Ovary (tissue), 9 donors: ENCODE data around the gene CENPB. TPM values are rescaled to one million over a fixed set of nuclear protein-coding genes. Genes with fewer than 3 reads are reported as not detected.

Experiments
- DNase-seq, 5 donors: peaks; one replicate each; pipeline ENCODE4 v3.0.0-alpha.2; 2019 to 2020
- H3K27ac ChIP-seq, 2 donors: fragments of 200-600 bp; one replicate each; pipeline versions ENCODE4 v1.5.1 to v1.8.0; 2019 to 2022
- H3K27me3 ChIP-seq: fragments of 200-600 bp; one replicate; pipeline ENCODE4 v1.8.0; 2022
- H3K36me3 ChIP-seq: fragments of 200-600 bp; sonication (generic); one replicate; pipeline ENCODE4 v1.5.1; 2019
- H3K4me1 ChIP-seq: one replicate; pipeline ENCODE4 v1.8.1; 2013; ENCODE audit warnings: mild to moderate bottlenecking, moderate library complexity; ENCODE audit not compliant: insufficient read depth
- H3K4me3 ChIP-seq: fragments of 200-600 bp; sonication (generic); one replicate; pipeline ENCODE4 v1.5.1; 2017
- H3K9me3 ChIP-seq, 2 donors: fragments of 200-600 bp in 1 of 2; sonication (generic) in 1 of 2; one replicate each; pipeline versions ENCODE4 v1.5.1 to v1.8.1; 2013 to 2019; ENCODE audit warnings: mild to moderate bottlenecking in 1 of 2, moderate library complexity in 1 of 2
- EP300 ChIP-seq: sonication (generic); formaldehyde crosslinking; IDR thresholded peaks from one replicate; pipeline ENCODE4 v1.6.1; 2017; ENCODE audit warnings: antibody characterized with exemption
- POLR2A ChIP-seq: fragments of 450-650 bp; IDR thresholded peaks from one replicate; pipeline ENCODE4 v1.6.1; 2017; ENCODE audit warnings: antibody characterized with exemption, mild to moderate bottlenecking, moderate library complexity
- WGBS, 3 donors: extraction: QIAGEN DNeasy Blood & Tissue Kit in 1 of 3; methylation state at CpG; one replicate each; pipeline versions ENCODE4 v1.1.5 to v1.1.7; 2013 to 2017; 5-methylcytosine and 5-hydroxymethylcytosine counted together
- intact Hi-C, 4 donors: fragments of 100-400 bp; cut with DNase I; formaldehyde crosslinking; loops; one replicate each; pipeline versions ENCODE4 v1.11.0 to v1.15.1; 2022 to 2023
- polyA plus RNA-seq, 2 donors: library from polyadenylated mRNA; stranded (reverse); fragments of 200-250 nt in 1 of 2; fragments of 350-450 nt in 1 of 2; fragmentation: Illumina TruSeq in 1 of 2; extraction: RNeasy Lipid Tissue Mini Kit (QIAGEN cat#74804) in 1 of 2; gene quantifications; one replicate each; pipeline ENCODE4 v1.2.3, GENCODE V29; 2013 to 2014
- total RNA-seq, 7 donors: library from RNA; depleted of rRNA in 2 of 7; stranded (reverse); fragments of >200 nt in 2 of 7; fragmentation: NEBNext Ultra II Directional in 3 of 7; extraction: Animal tissue kit (Norgen Biotek cat#: 25700) in 3 of 7; gene quantifications; one replicate each; pipeline versions ENCODE4 v1.1.0 to v1.2.4, GENCODE V29; 2016 to 2023
- TF ChIP-seq, protein P1 (sequence below), 3 donors: fragments of 450-650 bp in 2 of 3; fragments of 200-600 bp in 1 of 3; IDR thresholded peaks; one replicate each; pipeline versions ENCODE4 v1.5.1 to v1.8.0; 2016 to 2022; ENCODE audit warnings: antibody characterized with exemption in 3 of 3, mild to moderate bottlenecking in 1 of 3
- donor health status: DM: no; HTN: no; CAD: no; lungs with moderate emphysema.
- donor health status: DM: no; HTN: no; CAD: no.
- donor health status: Bipolar disorder and iron deficiency.
- donor health status: DM: yes; HTN: yes; CAD: no.
- donor health status: DM: no; HTN: no; CAD: no.
- donor health status: DM: yes; HTN: yes; CAD: no.

CENPB gene
- total and polyA plus RNA-seq, 9 donors = 15.4 to 119 (median 95.1) TPM

- Histone ChIP-seq H3K27me3 (no peaks in the 10 kb centered on the region), H3K9me3 (no peaks in the 10 kb centered on the region), H3K4me1 (peaks cover 2% of the 10 kb centered on the region), H3K36me3 (no peaks in the 10 kb centered on the region), H3K27ac (no peak overlapping the region), H3K4me3 (no peak overlapping the region)
- intact Hi-C loops = no loop called here
- WGBS, 3 donors = 56 to 59% (median 59%) methylated on average over 12 of the region's 12 CpGs
- peak in 2 of 5 donors; percentile 54 to 70 for DNase-seq
- TF ChIP-seq POLR2A (no peak), EP300 (no peak)
- TF ChIP-seq, protein P1, sequence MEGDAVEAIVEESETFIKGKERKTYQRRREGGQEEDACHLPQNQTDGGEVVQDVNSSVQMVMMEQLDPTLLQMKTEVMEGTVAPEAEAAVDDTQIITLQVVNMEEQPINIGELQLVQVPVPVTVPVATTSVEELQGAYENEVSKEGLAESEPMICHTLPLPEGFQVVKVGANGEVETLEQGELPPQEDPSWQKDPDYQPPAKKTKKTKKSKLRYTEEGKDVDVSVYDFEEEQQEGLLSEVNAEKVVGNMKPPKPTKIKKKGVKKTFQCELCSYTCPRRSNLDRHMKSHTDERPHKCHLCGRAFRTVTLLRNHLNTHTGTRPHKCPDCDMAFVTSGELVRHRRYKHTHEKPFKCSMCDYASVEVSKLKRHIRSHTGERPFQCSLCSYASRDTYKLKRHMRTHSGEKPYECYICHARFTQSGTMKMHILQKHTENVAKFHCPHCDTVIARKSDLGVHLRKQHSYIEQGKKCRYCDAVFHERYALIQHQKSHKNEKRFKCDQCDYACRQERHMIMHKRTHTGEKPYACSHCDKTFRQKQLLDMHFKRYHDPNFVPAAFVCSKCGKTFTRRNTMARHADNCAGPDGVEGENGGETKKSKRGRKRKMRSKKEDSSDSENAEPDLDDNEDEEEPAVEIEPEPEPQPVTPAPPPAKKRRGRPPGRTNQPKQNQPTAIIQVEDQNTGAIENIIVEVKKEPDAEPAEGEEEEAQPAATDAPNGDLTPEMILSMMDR (IDR thresholded peaks at IDR 0.05) = no peak
Observed at GRCh38 chr20:3734111-3734843, 52.3 kb downstream of the CENPB start.

Other genes starting within 250 kb of the CENPB start
- gene GFRA4, start 123.3 kb downstream of the CENPB start, total RNA-seq = not detected
- gene GFRA4, start 123.3 kb downstream of the CENPB start, polyA plus RNA-seq = under 1 TPM in 1 of 2 donors, not detected in 1; 0.22 TPM
- gene ADAM33, start 104.7 kb downstream of the CENPB start, total RNA-seq = 10 to 100 TPM; 12.4 to 68.1 (median 26.1) TPM
- gene ADAM33, start 104.7 kb downstream of the CENPB start, polyA plus RNA-seq = 10 to 100 TPM; 23.3 to 34.1 TPM
- gene SIGLEC1, start 74.1 kb downstream of the CENPB start, total RNA-seq = 1 to 10 TPM in 5 of 7 donors, under 1 TPM in 2; 0.48 to 9.1 (median 1.7) TPM
- gene SIGLEC1, start 74.1 kb downstream of the CENPB start, polyA plus RNA-seq = 10 to 100 TPM in 1 of 2 donors, 1 to 10 TPM in 1; 3.3 to 11.5 TPM
- gene HSPA12B, start 54.1 kb downstream of the CENPB start, total RNA-seq = 10 to 100 TPM in 3 of 7 donors, 1 to 10 TPM in 4; 5.9 to 22.8 (median 7.4) TPM
- 10 to 100 TPM in 1 of 2 donors, 1 to 10 TPM in 1; 4.6 to 14.3 TPM for gene HSPA12B, start 54.1 kb downstream of the CENPB start, polyA plus RNA-seq
- 100 to 1,000 TPM in 1 of 7 donors, 10 to 100 TPM in 6; 24.6 to 124 (median 69.1) TPM for gene ADISSP, start 19.0 kb downstream of the CENPB start, total RNA-seq
- 100 to 1,000 TPM in 1 of 2 donors, 10 to 100 TPM in 1; 11.5 to 103 TPM for gene ADISSP, start 19.0 kb downstream of the CENPB start, polyA plus RNA-seq
- 10 to 100 TPM in 1 of 7 donors, 1 to 10 TPM in 2, under 1 TPM in 2, not detected in 2; 0.43 to 27.9 (median 1.4) TPM for gene SPEF1, start 5.3 kb downstream of the CENPB start, total RNA-seq
- gene SPEF1, start 5.3 kb downstream of the CENPB start, polyA plus RNA-seq = under 1 TPM in 1 of 2 donors, not detected in 1; 0.54 TPM
- 10 to 100 TPM; 19.1 to 47.8 (median 35.6) TPM for gene CDC25B, start 9.6 kb upstream of the CENPB start, total RNA-seq
- gene CDC25B, start 9.6 kb upstream of the CENPB start, polyA plus RNA-seq = 10 to 100 TPM; 17.9 to 29.0 TPM
- gene AP5S1, start 33.8 kb upstream of the CENPB start, total RNA-seq = 10 to 100 TPM in 5 of 7 donors, 1 to 10 TPM in 2; 6.8 to 15.3 (median 12.0) TPM
- gene AP5S1, start 33.8 kb upstream of the CENPB start, polyA plus RNA-seq = 1 to 10 TPM; 2.9 to 6.8 TPM
- 10 to 100 TPM; 14.2 to 50.5 (median 34.5) TPM for gene MAVS, start 60.1 kb upstream of the CENPB start, total RNA-seq
- 10 to 100 TPM; 28.6 to 35.1 TPM for gene MAVS, start 60.1 kb upstream of the CENPB start, polyA plus RNA-seq
- 10 to 100 TPM; 22.2 to 34.9 (median 33.9) TPM for gene PANK2, start 102.6 kb upstream of the CENPB start, total RNA-seq
- gene PANK2, start 102.6 kb upstream of the CENPB start, polyA plus RNA-seq = 10 to 100 TPM; 20.0 to 39.5 TPM
- 10 to 100 TPM in 6 of 7 donors, 1 to 10 TPM in 1; 7.6 to 30.5 (median 17.1) TPM for gene RNF24, start 228.8 kb upstream of the CENPB start, total RNA-seq
- gene RNF24, start 228.8 kb upstream of the CENPB start, polyA plus RNA-seq = 10 to 100 TPM in 1 of 2 donors, 1 to 10 TPM in 1; 3.9 to 14.0 TPM